Endothelial cell of umbilical vein (primary cell): ENCODE measurements around the gene PSAP. TPM values are rescaled to one million over a fixed set of nuclear protein-coding genes. Genes with fewer than 3 reads are reported as not detected.

Experiments used
- BruUV-seq: library from RNA; stranded (reverse); fragments of 400-500 nt; replicated peaks from 2 replicates; lab custom pipeline; 2021; lab: Mats Ljungman, UMichigan
- CTCF ChIA-PET: fragments of 300-600, 350-600 bp; sonication (Branson Sonifier 250); formaldehyde crosslinking; loops from one replicate; lab custom pipeline; 2021; ENCODE audit warnings: antibody characterized with exemption, inconsistent platforms; lab: Charles Lee
- POLR2A ChIA-PET: fragments of 300-600, 350-600 bp; sonication (Branson Sonifier 250); formaldehyde crosslinking; loops from one replicate; lab custom pipeline; 2021; ENCODE audit warnings: antibody characterized with exemption, inconsistent platforms; lab: Charles Lee
- DNase-seq: peaks from one replicate; pipeline ENCODE4 v3.0.0-alpha.2; 2011; ENCODE audit warnings: low read depth, low spot score
- FAIRE-seq: peaks from 2 replicates; lab custom pipeline; 2011; peaks lifted over from hg19 to GRCh38; lab: Jason Lieb, UNC
- H2AFZ ChIP-seq: 2 replicates; pipeline ENCODE4 v1.6.0; 2012; ENCODE audit warnings: low read depth, low read length, control low read depth, inconsistent platforms
- H3K27ac ChIP-seq: 2 replicates; pipeline ENCODE4 v1.5.1; 2011; ENCODE audit warnings: low read depth, mild to moderate bottlenecking, control low read depth, low read length, moderate library complexity; ENCODE audit not compliant: insufficient read depth
- H3K27me3 ChIP-seq, 2 experiments: 2 replicates each; pipeline versions ENCODE4 v1.6.0 to v1.6.1; 2011; ENCODE audit warnings: low read length in 2 of 2, mixed read lengths in 1 of 2; ENCODE audit not compliant: control insufficient read depth in 2 of 2, insufficient read depth in 2 of 2
- H3K36me3 ChIP-seq, 2 experiments: 2 replicates in 1 of 2; 3 replicates in 1 of 2; pipeline ENCODE4 v1.5.1; 2011; ENCODE audit warnings: low read length in 2 of 2, mild to moderate bottlenecking in 1 of 2, moderate library complexity in 1 of 2; ENCODE audit not compliant: control insufficient read depth in 2 of 2, insufficient read depth in 2 of 2; ENCODE audit errors: extremely low read depth in 1 of 2
- H3K4me1 ChIP-seq: 3 replicates; pipeline ENCODE4 v1.5.1; 2011; ENCODE audit warnings: mild to moderate bottlenecking, low read length; ENCODE audit not compliant: control insufficient read depth, insufficient read depth; ENCODE audit errors: extremely low read depth
- H3K4me2 ChIP-seq: 2 replicates; pipeline ENCODE4 v1.6.1; 2011; ENCODE audit warnings: low read length, control low read depth, mixed read lengths; ENCODE audit not compliant: insufficient read depth
- H3K4me3 ChIP-seq, 3 experiments: fragments of 200-600 bp in 1 of 3; sonication (generic), shearing (Covaris generic) in 1 of 3; replicated peaks in 1 of 3; 2 replicates each; pipeline ENCODE4 v1.5.1; 2011 to 2016; ENCODE audit warnings: control low read depth in 3 of 3, low read length in 3 of 3, mild to moderate bottlenecking in 2 of 3, inconsistent platforms in 1 of 3, low read depth in 1 of 3, moderate library complexity in 1 of 3; ENCODE audit not compliant: insufficient read depth in 1 of 3
- H3K79me2 ChIP-seq: 2 replicates; pipeline ENCODE4 v1.6.0; 2012; ENCODE audit warnings: low read length, inconsistent platforms; ENCODE audit not compliant: control insufficient read depth, insufficient read depth
- H3K9ac ChIP-seq: replicated peaks from 2 replicates; pipeline ENCODE3; 2011; ENCODE audit warnings: low read length, control low read depth; ENCODE audit not compliant: insufficient read depth; ENCODE audit errors: extremely low read depth
- H3K9me1 ChIP-seq: replicated peaks from 3 replicates; pipeline ENCODE4 v1.6.0; 2011; ENCODE audit warnings: mild to moderate bottlenecking, low read length; ENCODE audit not compliant: control insufficient read depth, insufficient read depth; ENCODE audit errors: extremely low read depth
- H3K9me3 ChIP-seq: replicated peaks from 2 replicates; pipeline ENCODE4 v1.5.1; 2012; ENCODE audit warnings: low read length, inconsistent platforms; ENCODE audit not compliant: control insufficient read depth, insufficient read depth
- H4K20me1 ChIP-seq: replicated peaks from 2 replicates; pipeline ENCODE3; 2011; ENCODE audit warnings: mild to moderate bottlenecking, low read length; ENCODE audit not compliant: control insufficient read depth, insufficient read depth; ENCODE audit errors: extremely low read depth
- EZH2 ChIP-seq: IDR thresholded peaks from 2 replicates; pipeline ENCODE4 v1.6.1; 2012; ENCODE audit warnings: borderline replicate concordance, low read depth, mild to moderate bottlenecking, moderate library complexity, low read length, inconsistent platforms; ENCODE audit not compliant: severe bottlenecking
- FOS ChIP-seq: IDR thresholded peaks from 2 replicates; pipeline ENCODE4 v1.6.1; 2011; ENCODE audit warnings: mild to moderate bottlenecking, low read length, moderate library complexity, borderline replicate concordance; ENCODE audit not compliant: insufficient read depth
- GATA2 ChIP-seq: IDR thresholded peaks from 2 replicates; pipeline ENCODE4 v1.7.0; 2011; ENCODE audit warnings: low read depth, mild to moderate bottlenecking, moderate library complexity, mixed read lengths, low read length; ENCODE audit not compliant: insufficient read length, insufficient read depth
- JUN ChIP-seq: IDR thresholded peaks from 2 replicates; pipeline ENCODE4 v1.6.1; 2011; ENCODE audit warnings: borderline replicate concordance, low read depth; ENCODE audit not compliant: insufficient read length, insufficient read depth
- MAX ChIP-seq: IDR thresholded peaks from 2 replicates; pipeline ENCODE4 v1.6.1; 2011; ENCODE audit not compliant: insufficient read depth, insufficient read length
- MYC ChIP-seq: IDR thresholded peaks from one replicate; pipeline ENCODE4 v1.6.1; 2011; ENCODE audit warnings: mild to moderate bottlenecking, low read depth, low read length
- POLR2A ChIP-seq: IDR thresholded peaks from 2 replicates; pipeline ENCODE4 v1.6.1; 2012; ENCODE audit warnings: low read depth, mild to moderate bottlenecking, control low read depth, low read length
- POLR2AphosphoS5 ChIP-seq: IDR thresholded peaks from 2 replicates; pipeline ENCODE4 v1.6.1; 2012; ENCODE audit warnings: low read depth, mild to moderate bottlenecking, control low read depth, low read length, moderate library complexity; ENCODE audit not compliant: insufficient read depth
- dilution Hi-C: fragments of 300-500 bp; cut with MboI; formaldehyde crosslinking; loops from one replicate; pipeline ENCODE4 v1.15.0; 2019; ENCODE audit warnings: low sequenced_read_pairs; ENCODE audit not compliant: extremely low pct_ligation_motif_present
- intact Hi-C: fragments of 100-400 bp; cut with micrococcal nuclease; formaldehyde crosslinking; loops from one replicate; pipeline ENCODE4 v1.10.0; 2022
- polyA plus RNA-seq, 4 experiments: library from polyadenylated mRNA; depleted of rRNA in 3 of 4; stranded (reverse) in 3 of 4; unstranded in 1 of 4; fragments of >200 nt; gene quantifications; 2 replicates each; pipeline versions ENCODE4 v1.2.1 to v1.2.3, GENCODE V29; 2011 to 2012; ENCODE audit warnings: missing spikeins in 1 of 4
- total RNA-seq: library from RNA; stranded (reverse); gene quantifications from 2 replicates; pipeline ENCODE4 v1.2.3, GENCODE V29; 2021
- TF ChIP-seq, protein P1 (sequence below), 2 donors: IDR thresholded peaks; 1 replicate in 1 of 2; 2 replicates in 1 of 2; pipeline ENCODE4 v1.5.1; 2011; ENCODE audit warnings: low read length in 2 of 2, mild to moderate bottlenecking in 2 of 2, moderate library complexity in 2 of 2, control low read depth in 1 of 2, inconsistent platforms in 1 of 2, low read depth in 1 of 2; ENCODE audit not compliant: insufficient read depth in 1 of 2; ENCODE audit errors: extremely low read depth in 1 of 2

The PSAP gene
- total and polyA plus RNA-seq, 2 donors (not counting 3 experiments of a cell fraction or from before 2014, with no cell fraction given) = 644 to 1,476 TPM

DNA sequence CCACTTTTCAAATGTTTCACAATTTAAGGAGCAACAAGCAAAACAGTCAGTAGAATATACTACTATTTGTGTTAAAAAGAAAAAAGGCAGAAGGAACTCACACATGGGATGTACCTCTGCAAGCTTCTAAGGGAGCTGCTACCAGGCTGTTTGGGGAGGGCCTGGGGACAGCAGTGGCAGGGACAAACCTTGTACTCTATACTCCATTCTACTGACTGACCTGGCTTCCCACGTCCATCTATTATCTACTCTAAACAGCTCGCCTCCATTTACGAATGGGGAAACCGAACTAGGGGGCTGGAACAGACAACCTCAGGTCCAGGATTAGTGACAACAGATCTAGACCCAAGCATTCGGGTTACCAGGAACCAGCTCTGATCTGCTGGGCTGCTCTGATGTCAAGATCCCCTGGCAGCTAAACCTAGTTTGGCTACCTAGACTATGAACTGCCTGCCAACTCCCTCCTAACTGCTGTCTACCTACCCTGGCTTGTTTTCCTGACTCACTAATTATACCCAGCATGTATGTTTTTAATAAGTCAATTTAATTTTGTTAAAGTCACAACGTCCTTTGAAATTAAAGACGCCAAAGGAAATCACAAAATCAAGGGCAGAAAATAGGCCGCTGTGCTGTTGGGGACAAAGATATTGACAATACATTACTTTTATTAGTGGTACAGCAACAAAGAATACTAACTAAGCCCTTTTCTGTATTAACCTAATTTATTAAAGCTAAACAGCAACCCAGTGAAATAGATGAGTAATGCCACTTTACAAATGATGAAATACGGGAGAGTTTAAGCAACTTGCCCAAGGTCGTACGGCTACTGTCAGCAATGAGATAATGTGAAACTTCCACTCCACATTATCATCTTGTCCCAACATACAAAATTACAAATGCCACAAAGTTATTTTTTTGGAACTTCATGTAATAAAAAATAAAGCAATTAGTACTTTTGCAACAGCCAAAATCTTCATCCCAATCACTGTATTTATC, 5.3 kb downstream of the PSAP start:
- TF ChIP-seq, protein P1, sequence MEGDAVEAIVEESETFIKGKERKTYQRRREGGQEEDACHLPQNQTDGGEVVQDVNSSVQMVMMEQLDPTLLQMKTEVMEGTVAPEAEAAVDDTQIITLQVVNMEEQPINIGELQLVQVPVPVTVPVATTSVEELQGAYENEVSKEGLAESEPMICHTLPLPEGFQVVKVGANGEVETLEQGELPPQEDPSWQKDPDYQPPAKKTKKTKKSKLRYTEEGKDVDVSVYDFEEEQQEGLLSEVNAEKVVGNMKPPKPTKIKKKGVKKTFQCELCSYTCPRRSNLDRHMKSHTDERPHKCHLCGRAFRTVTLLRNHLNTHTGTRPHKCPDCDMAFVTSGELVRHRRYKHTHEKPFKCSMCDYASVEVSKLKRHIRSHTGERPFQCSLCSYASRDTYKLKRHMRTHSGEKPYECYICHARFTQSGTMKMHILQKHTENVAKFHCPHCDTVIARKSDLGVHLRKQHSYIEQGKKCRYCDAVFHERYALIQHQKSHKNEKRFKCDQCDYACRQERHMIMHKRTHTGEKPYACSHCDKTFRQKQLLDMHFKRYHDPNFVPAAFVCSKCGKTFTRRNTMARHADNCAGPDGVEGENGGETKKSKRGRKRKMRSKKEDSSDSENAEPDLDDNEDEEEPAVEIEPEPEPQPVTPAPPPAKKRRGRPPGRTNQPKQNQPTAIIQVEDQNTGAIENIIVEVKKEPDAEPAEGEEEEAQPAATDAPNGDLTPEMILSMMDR (IDR thresholded peaks at IDR 0.05; ENCODE audit: extremely low read depth in 1 of 2, insufficient read depth in 1 of 2, low read depth in 1 of 2, low read length in 2 of 2) = no peak
- TF ChIP-seq POLR2AphosphoS5 (no peak), JUN (no peak), GATA2 (no peak), EZH2 (no peak), MAX (no peak), FOS (no peak), POLR2A (no peak), MYC (no peak)
- H3K4me3 ChIP-seq = no peak overlapping the region
- H3K36me3 ChIP-seq = no peaks in the 10 kb centered on the region
- ChIA-PET CTCF (interaction anchor here (0.6 to 3.8 kb wide), 2 partner anchors 51 to 139 kb away, joined by 3 to 25 read pairs; no protein-coding TSS in a partner anchor), POLR2A (no interaction called here)
- H2AFZ ChIP-seq = no peak overlapping the region
- DNase-seq (no peak), FAIRE-seq (no peak)
- H3K4me2 ChIP-seq = no peak overlapping the region
- H4K20me1 ChIP-seq = peaks cover 11% of the 10 kb centered on the region
- H3K9ac ChIP-seq = no peak overlapping the region
- BruUV-seq = no TSS peak
- intact Hi-C loops = no loop called here
- no peak overlapping the region for H3K27ac ChIP-seq
- peaks cover 17% of the 10 kb centered on the region for H3K4me1 ChIP-seq
- H3K9me1 ChIP-seq = no peaks in the 10 kb centered on the region
- H3K9me3 ChIP-seq = no peaks in the 10 kb centered on the region
- dilution Hi-C loops = no loop called here
- no peaks in the 10 kb centered on the region for H3K27me3 ChIP-seq
- peaks cover 96% of the 10 kb centered on the region for H3K79me2 ChIP-seq
